GM12801 (cell line): ENCODE measurements around the gene TTC39A.

Experiments used
- TF ChIP-seq, protein P1 (sequence below): IDR thresholded peaks from one replicate; pipeline ENCODE4 v1.5.1; 2011; ENCODE audit warnings: control low read depth; ENCODE audit not compliant: insufficient read length; ENCODE audit errors: extremely low read depth

Gene TTC39A

DNA sequence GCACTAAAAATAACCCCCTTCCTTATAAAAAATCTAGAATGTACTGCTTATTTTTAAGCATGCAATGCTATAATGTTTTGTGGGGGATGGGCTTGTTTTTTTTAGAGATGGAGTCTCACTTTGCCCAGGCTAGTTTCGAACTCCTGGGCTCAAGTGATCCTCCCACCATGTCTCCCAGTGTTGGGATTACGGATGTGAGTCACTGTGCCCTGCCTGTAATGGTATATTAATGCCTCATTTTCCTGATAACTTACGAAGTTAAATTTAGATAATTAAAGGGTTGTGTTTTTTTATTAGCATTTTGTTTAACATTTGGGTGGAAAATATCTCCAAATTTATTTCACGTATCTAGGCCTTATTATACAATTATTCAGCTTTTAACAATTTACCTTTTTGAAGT, 87.8 kb downstream of the TTC39A start:
- TF ChIP-seq, protein P1, sequence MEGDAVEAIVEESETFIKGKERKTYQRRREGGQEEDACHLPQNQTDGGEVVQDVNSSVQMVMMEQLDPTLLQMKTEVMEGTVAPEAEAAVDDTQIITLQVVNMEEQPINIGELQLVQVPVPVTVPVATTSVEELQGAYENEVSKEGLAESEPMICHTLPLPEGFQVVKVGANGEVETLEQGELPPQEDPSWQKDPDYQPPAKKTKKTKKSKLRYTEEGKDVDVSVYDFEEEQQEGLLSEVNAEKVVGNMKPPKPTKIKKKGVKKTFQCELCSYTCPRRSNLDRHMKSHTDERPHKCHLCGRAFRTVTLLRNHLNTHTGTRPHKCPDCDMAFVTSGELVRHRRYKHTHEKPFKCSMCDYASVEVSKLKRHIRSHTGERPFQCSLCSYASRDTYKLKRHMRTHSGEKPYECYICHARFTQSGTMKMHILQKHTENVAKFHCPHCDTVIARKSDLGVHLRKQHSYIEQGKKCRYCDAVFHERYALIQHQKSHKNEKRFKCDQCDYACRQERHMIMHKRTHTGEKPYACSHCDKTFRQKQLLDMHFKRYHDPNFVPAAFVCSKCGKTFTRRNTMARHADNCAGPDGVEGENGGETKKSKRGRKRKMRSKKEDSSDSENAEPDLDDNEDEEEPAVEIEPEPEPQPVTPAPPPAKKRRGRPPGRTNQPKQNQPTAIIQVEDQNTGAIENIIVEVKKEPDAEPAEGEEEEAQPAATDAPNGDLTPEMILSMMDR: no peak

DNA sequence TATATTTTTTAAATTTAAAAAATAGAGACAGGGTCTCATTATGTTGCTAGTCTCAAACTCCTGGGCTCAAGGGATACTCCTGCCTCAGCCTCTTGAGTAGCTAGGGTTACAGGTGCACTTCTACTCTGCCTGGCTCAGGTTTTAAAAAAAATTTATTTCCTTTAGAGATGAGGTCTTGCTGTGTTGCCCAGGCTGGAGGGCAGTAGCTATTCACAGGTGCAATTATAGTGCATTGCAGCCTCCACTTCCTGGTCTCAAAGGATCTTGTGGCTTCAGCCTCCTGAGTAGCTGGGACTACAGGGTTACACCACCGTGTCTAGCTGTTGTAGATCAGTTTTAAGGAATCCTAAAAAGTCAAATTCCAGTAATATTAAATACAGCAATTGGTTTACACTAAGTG, 89.2 kb downstream of the TTC39A start:
- TF ChIP-seq, protein P1: no peak

DNA sequence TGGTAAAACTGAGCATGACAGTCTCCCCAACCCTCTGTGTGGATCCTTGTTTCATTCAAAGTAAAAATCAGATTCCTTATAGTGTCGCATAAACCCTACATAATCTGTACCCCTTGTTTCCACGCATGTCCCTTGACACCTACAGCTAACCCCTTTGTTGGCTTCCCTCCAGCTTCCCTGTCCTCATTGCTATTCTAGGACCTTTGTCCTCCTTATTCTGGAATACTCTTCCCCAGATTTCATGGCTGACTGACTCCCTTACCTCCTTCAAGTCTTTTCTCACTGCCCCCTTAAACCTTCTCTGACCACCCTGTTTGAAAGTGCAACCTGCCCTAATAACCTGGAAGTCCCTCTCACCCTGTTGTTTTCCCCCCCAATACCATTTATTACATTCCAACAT, 90.3 kb downstream of the TTC39A start:
- TF ChIP-seq, protein P1: no peak

DNA sequence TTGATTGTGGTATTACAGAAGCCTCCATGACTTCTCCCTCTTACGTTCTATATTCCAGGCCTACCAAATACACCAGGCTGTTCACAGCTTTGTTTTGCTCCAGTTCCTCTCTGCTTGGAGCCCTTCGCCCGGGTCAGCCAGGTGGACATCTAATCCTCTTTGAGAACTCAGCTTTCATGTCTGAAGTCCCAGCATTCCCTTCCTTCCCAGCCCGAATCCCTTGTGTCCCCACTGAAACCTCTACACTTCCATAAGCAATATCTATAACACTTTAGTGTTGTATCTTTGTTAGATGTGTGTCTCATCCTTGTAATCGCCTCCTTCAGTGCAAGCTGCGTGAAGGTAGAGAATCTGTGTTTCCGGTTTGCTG, 92.3 kb downstream of the TTC39A start:
- TF ChIP-seq, protein P1: no peak

DNA sequence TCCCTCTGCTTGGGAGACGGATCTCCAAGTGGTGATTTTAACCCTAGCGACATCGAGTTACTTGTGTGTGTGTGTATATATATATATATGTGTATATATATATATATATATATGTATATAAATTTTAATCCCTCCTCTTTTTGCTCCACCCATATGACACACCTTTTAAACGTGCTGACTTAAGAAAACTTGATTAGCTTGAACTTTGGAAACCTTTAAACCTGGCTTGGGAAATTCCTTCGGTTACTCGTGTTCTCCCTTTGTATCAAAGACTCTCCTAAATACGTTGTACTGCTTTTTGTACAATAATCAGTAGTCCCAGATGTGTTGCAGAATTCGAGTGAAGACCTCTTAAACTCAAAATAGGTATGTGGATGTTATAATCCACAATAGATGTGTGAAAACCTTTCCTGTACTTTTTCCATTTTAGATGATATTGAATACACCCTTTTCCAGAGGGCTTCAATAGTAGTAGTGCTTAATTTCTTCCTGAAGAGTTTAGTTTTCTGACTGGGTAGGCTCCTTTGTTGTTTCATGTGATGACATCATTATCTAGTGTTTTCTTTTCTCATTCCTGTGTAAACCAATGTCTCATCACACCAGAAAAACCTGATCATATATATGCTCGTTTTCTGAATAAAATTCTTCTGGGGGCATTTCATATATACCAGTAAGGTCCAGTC, 92.9 kb downstream of the TTC39A start:
- TF ChIP-seq, protein P1: no peak
